GM18508 (cell line): ENCODE measurements around the gene ARAP3.

Experiments
- ATAC-seq: cut with Tn5 transposase; IDR thresholded peaks from one replicate; pipeline ENCODE4 v1.9.1; 2021; ENCODE audit warnings: moderate number of reproducible peaks; ENCODE audit not compliant: insufficient read depth, unreplicated experiment

The ARAP3 gene

GRCh38 chr5:141704782-141705297, 22.8 kb upstream of the ARAP3 start:
- ATAC-seq: no peak

DNA sequence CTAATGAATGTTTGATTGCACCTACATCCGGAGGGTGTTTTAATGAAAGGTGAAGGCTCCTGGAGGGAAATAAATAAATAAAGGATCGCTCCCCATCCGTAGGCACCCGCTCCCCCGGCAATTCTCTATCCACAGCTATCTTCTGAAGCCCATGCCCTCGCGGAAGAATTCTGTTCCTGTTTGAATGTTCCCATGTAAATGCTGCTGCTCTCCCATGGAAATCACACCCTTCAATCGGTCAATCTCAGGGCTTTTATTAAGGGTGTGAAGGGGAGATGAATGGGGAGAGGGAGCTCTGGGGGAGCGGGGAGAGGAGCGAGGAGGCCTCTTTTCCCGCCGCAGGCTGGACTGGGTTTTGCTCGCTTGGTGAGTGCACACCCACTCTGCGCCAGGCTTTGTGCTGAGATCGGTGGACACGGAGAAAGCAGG, 21.1 kb upstream of the ARAP3 start:
- ATAC-seq: no peak

GRCh38 chr5:141701360-141702119, 19.5 kb upstream of the ARAP3 start:
- ATAC-seq: no peak

GRCh38 chr5:141697586-141697985, 15.6 kb upstream of the ARAP3 start:
- ATAC-seq: no peak

GRCh38 chr5:141696431-141696830, 14.4 kb upstream of the ARAP3 start:
- no peak for ATAC-seq

DNA sequence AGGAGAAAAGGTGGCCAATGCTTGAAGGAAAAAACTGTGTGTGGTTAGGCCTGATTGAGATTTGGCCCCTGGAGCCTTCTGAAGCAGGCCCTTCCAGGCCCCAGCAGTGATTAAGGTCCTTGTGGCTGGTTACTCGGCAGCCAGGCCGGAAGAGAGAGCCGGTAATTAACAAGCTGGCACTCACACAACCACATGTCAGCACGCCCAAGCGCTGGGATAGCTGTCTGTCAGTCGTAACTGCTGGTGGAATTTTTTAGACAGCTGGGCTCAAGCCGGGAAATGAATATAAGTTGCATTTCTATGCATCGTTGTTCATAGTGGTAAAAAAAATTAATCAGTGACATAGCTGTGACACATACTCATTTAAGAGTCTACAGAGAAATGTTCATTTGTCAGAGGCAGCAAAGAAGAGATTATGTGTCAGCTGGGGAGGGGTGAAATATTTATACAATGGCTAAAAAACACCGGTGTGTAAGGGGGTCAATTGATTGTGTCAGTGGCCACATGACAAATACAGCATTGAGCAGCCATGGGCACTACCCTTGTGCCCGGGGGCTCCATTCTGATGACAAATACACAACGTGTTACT, 13.7 kb upstream of the ARAP3 start:
- no peak for ATAC-seq

DNA sequence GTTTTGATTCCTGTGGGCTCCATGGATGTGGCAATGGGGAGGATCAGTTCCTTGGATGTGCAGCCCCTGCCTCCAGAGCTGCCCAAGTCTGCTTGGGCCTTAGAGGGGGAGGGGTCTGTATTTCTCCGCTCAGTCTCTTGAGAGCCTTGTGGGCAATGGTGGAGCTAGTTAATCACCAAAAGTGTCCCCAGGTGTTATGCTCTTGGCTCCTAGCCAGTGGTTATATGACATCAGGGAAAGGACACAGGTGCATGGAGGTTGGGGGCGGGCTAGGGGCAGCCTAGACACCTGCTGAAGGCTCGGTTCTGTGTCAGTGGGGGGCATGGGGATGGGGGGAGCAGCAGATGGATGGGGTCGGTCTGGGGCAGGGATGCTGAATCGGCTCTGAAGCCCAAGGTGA, 12.4 kb upstream of the ARAP3 start:
- no peak for ATAC-seq

- no peak for ATAC-seq
These were observed 11.1 kb upstream of the ARAP3 start for GRCh38 chr5:141692919-141693725.

GRCh38 chr5:141692533-141692888, 10.5 kb upstream of the ARAP3 start:
- no peak for ATAC-seq

GRCh38 chr5:141691867-141692532, 10.0 kb upstream of the ARAP3 start:
- no peak for ATAC-seq

GRCh38 chr5:141691286-141691866, 9.3 kb upstream of the ARAP3 start:
- no peak for ATAC-seq

- ATAC-seq: no peak
These were observed 4.8 kb upstream of the ARAP3 start for GRCh38 chr5:141686648-141687416.

- ATAC-seq: no peak
These were observed 3.6 kb upstream of the ARAP3 start for GRCh38 chr5:141685591-141685990.

- no peak for ATAC-seq
These were observed 1.6 kb upstream of the ARAP3 start for GRCh38 chr5:141683596-141684141.

DNA sequence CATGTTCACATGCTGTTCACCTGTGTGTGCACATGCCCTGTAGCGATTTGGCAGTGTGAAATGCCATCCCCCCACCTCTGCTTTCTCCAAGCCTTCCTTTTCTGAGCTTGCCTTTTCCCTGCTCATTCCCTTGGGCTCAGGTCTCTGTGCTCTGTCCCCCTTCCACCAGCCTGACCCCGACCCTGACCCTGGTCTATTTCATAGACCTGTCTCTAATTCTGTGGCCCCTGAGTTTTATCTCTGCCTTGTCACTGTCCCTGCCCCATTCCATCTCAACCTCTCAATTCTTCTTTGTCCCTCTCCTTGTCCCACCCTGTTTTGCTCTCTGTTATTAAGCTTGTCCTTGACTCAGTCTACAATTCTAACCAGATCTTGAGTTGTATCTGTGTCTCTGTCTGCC, 735 bp downstream of the ARAP3 start:
- ATAC-seq: no peak

DNA sequence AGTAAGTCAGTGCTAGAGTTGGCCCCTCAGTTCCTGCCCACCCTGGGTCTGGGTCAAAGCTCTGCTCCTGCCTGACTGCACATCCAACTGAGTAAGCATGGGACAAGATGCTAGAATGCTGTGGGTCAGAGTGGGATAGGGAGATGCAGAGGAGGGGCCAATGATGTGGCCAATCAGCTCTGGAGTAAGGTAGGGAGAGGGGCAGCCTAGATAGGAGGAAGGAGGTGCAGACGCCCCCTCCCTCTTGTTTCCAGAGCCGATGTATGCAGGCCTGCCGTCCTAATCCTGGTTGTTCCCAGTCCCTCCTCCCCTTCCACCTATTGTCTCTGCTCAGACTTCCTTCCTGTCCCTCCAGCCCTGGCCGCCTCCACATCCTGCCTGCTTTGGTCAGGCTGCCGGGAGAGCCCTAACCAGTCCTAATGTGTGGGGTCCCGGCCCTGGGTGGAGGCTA, 1.3 kb downstream of the ARAP3 start:
- ATAC-seq: no peak

DNA sequence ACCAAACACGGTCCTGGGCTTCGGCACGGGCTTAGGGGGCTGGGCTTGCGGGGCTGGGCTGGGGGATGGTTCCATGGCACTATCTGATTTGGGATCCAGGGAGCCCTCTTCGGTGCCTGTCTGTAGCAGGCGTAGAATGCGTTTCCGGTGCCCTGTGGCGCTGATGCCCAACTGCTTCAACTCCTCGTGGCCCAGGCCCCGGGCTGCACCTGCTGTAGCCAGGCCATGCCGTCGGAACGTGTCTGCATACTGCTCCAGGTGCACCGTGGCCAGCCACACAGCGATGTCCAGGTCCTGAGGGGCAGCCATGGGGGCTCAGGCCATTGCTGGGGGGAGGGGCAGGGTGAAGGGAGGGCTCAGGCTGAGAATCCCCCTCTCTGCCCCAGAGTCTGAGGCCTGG, 1.9 kb downstream of the ARAP3 start:
- no peak for ATAC-seq

GRCh38 chr5:141677415-141677814, 4.6 kb downstream of the ARAP3 start:
- ATAC-seq: no peak

- ATAC-seq: no peak
These were observed 6.4 kb downstream of the ARAP3 start for GRCh38 chr5:141675672-141676071.
